GM10847 (cell line): Measurements from ENCODE around the gene E2F4.

Experiments used
- POLR2A ChIP-seq: IDR thresholded peaks from 2 replicates; pipeline ENCODE4 v1.6.1; 2011; ENCODE audit not compliant: insufficient read length; ENCODE audit errors: extremely low read depth

Gene E2F4

DNA sequence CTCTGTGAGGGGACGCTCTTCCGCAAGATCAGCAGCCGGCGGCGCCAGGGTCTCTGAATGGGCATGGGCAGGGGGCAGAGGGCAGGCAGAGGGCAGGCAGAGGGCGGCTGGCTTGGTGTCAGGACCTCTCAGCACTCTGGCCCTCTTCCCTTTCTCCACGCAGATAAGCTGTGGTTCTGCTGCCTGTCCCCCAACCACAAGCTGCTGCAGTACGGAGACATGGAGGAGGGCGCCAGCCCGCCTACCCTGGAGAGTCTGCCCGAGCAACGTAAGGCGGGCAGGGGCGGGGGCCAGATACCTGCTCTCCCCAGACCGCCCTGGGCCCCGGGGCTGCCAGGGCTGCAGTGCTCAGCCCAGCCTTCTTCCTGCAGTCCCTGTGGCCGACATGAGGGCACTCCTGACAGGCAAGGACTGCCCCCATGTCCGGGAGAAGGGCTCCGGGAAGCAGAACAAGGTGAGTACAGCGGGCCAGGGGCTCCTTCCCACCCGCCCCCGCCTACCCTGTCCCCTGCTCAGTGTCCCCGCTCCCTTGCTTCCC, 11.1 kb downstream of the E2F4 start:
- TF ChIP-seq POLR2A, result no peak

DNA sequence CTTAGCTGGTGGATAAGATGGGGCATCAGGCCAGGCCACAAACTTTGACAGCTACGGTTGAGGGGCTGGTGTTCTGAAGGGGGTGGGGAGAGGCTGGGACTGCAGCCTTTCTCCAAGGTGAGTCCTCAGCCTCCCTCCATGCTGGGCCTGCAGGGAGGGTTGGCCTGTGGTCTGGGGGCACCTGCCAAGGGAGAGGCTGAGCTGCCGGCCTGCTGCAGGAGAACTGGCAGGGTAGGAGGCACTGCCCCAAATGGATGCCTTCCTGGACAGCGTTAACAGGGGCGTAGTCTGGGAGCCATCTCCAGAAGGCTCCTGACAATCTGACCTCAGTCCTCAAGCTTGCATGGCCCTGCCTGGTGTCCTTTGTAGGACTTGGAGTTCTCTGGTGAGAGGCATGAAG, 12.1 kb downstream of the E2F4 start:
- no peak for TF ChIP-seq POLR2A

DNA sequence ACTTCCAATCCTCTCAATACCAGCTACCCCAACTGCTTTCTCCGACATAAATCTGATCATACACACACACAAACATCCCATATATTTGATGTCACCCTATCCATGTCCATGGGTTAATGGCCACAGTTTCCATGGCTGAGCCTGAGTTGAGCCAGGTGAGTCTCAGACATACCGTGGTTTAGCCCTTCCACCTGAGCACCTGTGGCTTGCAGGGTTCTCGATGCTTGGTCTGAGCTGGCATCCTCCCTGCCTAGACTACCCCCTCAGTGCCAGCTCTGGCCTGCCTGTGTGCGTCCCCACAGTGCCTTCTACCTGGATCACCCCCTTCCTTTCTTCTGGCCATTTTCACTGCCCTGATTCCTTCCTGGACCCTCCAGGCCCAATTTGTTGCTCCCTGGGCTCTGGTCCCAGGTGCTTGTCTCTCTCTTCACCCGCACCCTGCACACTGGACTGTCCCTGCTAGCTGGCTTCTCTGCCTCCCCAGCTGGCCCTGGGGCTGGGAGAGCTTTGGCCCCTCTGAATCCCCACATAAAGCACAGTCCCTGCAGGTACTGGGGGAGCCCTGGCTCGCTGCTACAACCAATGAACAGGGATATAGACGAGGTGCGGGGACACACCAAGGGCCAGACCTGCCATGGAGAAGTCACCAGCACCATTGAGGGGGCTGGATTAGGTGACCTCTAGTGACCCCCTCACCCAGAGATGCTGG, 14.3 kb downstream of the E2F4 start:
- TF ChIP-seq POLR2A, result no peak

DNA sequence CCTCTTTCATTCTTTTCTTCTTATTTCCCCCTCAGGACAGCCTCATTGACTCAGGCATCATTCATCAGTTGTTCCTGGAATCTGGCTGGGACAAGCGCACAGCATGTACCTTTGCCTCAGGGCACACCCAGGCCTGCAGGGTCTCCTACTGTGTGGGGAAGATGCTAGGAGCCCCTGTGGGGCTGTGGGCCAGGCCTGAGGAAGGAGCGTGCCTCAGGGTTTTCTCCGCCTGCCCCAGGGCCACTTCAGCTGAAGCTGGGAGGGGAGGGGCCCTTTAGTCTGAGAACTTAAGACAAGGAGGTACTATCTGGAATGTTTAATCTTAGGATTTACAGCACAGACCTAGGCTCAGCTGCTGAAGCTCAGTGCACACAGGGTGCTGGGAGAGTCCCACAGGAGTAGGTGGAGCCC, 14.9 kb downstream of the E2F4 start:
- TF ChIP-seq POLR2A, result no peak

DNA sequence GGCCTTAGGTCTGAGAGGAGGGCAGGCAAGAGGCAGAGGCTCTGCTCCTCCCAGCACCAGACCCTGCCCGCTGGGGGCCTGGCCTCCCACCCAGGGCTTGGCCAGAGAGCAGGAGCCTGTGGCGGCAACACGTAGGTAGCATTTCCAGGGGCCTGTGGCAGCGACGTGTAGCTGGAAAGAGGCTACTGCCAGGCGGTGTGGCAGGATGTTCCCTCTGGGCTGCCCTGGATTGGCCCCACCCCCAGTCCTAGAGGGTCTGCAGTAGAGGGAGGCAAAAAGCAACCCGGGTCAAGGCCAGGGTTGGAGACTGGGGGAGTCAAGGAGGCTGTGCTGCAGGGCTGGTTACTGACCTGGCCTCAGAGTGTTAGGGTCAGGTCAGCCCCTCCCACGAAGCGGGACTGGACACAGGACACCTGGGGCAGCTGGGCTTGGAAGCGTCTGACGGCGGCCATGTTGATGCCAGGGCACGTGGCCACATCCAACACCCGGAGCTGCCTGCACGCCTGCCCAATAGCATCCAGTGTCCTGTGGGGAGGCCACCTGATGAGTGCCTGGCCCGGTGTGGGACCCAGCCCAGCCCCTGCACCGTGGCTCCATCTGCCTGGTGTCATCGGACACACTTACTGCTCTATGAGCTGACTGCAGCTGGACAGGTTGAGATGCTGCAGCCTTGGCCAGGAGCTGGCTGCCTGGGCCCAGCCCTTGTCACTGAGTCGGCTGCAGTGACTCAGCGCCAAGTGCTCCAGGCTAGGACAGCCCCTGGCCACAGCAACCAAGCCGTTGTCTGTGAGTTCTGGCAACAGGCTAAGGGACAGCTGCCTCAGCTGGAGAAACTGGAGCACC, 15.5 kb downstream of the E2F4 start:
- no peak for TF ChIP-seq POLR2A

DNA sequence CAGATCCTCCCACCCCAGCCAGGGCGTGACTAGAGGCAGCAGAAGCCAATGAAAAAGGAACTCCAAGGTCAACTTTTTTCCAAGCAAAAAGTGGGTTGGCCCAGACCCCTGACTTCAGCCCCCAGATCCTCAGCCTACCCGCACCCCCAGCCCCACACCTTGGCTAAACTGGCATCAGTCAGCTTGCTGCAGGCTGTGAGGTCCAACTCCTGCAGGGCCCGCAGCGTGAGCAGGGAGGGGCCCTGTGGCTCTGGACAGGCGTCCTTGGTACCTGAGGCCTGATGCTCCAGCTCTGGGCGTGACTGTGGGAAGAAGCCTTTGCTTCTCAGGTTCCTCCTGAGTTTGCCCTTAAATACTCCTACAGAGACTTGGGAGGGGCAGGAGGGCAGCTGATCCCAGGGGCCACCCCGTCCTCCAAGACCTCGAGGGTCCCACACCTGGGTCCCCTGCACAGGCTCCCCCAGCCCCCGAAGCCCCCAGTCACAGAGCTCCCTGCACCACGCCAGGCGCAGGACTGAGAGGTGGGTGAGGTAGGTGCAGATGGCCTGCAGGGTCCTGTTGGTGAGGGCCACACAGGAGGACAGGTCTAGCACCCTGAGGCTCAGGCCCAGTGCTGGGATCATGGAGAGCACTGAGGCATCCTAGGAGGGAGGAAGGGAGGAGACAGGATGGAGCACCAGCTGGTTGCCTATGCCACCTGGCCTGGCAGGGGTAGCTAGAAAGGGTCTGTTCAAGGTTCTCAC, 16.4 kb downstream of the E2F4 start:
- no peak for TF ChIP-seq POLR2A

DNA sequence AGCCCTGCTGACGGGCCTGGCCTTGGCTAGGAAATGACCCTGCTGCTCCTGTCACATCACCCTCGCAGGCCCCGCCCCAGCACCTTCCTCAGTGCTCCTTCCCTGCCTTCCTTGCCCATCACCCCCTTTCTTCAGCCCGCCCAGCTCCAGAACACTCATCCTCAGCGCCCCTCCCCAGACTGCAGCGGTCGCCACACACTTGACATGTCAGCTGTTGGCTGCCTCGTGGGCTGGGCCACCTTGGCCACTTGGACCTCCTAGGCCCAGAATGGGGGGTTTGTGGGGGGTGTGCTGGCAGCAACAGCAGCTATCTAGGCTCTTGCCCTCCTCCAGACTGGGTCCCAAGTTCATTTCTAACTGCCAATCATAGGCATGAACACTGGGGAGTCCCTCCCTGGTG, 17.6 kb downstream of the E2F4 start:
- TF ChIP-seq POLR2A, result no peak

DNA sequence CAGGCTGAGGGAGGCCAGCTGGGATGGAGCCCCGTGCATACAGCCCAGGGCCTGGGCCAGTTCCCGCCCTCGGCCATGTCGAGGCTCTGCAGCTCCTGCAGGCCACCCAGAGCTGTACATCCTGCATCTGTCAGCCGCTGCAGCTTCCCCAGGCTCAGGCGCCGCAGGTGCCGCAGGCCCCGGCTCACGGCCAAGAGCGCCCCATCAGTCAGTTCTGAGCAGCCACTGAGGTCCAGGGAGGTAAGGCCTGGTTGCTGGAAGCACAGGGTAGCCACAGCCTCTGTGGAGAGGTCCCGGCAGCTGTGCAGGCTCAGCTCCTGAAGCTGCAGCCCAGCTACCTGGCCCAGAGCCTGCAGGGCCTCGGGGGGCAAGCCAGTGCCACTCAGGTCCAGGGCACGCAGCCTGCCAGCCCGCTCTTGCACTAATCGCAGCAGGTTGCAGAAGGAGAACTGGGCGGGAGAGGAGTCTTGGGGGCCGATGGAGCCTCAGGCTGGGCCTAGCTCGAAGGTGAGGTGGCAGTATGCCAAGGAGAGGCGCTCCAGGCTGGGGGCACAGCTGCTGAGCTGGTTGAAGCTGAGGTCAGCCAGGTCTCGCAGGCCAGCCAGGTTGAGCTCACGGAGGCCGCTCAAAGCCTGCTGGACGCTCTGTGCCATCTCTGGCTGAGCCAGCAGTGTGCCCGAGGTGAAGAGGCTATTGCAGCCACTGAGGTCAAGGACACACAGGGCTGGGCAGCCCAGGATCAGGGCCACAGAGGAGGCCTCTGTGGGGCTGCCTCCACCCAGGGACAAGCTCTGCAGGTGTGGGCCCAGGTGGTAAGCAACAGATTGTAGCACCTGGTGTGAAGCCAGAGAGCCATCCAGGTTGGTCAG, 18.3 kb downstream of the E2F4 start:
- TF ChIP-seq POLR2A, result no peak

DNA sequence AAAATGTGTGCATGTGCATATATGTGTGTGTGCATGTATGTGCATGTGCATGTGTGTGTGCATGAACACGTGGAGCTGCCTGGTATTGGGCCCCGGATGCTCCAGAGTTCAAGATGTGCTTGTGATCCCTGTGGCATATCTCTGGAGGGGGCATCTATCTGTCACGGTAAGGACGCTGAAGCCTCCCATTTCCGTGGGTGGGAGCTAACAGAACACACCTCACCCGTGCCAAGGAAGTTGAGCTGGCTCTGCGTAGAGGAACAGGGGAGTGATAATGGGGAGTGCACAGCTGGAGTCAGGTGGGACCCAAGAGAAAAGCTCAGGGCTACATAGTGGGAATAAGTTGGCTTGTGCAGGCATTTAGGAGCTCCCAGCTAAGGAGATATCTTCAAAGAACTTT, 19.7 kb downstream of the E2F4 start:
- no peak for TF ChIP-seq POLR2A

DNA sequence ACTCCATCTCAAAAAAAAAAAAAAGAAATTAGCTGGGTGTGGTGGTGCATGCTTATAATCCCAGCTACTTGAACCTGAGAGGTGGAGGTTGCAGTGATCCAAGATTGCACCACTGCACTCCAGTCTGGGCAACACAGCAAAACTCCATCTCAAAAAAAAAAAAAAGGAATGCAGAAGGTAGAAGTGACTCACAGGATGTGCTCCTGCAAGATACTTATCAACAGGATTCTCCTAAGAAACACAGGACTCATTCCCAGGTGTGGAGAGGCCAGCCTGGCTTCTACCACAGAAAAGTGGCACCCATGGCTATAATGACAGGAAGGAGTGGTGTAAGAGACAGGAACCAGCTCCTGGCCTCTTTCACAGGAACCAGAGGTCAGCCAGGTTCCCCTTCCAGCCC, 20.8 kb downstream of the E2F4 start:
- no peak for TF ChIP-seq POLR2A

DNA sequence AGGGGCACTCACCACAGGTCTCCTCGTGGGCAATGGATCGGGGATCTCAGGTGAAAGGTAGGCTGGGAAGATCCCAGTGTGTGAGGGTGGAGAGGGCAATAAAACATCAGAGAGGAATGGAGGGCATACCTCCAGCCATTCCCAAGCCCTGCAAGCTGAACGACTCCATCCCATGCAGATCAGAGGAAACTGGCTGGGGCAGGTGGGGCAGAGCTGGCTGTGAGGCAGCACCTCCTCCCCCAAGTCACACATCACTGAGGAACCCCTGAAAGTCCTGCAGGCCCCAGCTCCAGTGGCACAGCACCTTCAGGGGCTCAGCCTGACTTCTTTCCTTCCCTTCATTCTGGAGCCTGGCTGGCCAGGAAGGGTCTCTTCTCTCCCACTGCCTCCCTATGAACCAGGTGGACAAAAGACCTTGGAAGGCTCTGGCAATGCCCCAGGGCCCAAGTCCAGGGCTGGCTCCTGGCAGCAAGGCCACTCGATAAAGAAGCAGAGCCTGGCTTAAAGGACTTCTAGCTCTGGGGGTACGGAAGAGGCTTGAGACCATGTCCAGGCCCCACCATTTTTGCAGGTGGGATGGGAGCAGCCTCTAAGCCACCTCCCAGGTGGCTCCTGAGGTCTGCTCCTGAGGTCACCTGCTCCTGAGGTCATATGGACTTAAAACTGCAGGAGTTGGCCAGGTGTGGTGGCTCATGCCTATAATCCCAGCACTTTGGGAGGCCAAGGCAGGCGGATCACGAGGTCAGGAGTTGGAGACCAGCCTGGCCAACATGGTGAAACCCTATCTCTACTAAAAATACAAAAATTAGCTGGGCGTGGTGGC, 21.5 kb downstream of the E2F4 start:
- no peak for TF ChIP-seq POLR2A

DNA sequence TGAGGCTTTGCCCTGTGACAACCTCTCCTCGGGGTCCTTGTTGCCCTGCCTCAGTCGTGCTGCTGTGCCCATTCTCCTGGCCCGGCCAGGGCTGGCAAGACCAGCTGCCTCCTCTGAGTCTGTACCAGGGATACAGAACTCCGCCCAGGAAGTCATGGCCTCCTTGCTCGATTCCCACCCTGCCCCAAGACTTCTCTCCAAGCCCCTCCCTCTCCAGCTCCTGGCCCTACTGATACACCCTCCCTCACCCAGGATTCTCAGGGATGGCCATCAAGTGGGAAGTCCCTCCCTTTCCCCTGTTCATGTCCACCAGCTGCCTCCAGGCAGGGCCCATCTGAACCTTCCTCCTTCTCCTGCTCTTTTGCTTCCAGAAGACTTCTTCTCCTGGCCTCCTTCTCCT, 23.8 kb downstream of the E2F4 start:
- no peak for TF ChIP-seq POLR2A

DNA sequence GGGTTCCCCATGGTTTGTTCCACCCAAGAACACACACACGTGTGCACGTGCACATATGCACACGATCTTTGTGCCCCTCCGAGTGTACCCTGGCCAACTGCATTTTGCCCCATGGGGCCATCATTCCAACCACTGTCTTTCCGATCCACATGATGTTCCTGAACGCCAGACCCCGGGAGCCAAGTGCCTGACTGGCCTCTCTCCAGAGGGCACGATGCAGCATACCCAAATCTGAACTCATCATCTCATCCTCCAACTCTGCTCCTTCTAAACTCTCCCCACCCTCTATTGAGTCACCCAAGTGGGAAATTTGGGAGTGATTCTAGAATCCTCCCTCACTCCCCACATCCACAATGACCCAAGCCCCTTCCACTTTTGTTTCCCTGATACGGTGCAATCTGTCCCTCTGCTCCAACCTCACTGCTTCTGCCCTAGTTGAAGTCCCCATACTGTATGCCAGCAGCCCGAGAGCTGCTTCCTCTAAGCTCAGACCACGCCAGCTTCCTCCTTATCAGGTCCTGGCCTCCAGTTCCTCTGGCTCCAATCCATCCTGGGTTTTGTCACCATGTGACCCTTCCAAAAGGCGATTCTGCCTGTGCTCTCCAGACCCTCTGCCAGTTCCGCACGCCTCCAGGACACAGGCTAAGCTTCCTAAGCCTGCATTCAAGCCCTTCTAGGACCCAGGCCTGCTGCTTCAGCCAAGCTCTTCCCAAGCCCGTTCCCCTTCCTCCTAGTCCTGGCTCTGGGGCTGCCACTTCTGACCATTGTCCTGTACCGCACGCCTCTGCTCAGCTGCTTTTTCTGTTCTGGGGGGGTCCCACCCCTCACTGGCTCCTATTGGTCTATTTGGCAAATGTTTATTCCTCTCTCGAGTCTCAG, 24.9 kb downstream of the E2F4 start:
- no peak for TF ChIP-seq POLR2A
